IPS-18c (cell line): ENCODE results near the gene LRRC4C.
"Not testable (repeated sequence)": the region's sequence is repeated elsewhere in the genome, so short reads cannot be mapped to it uniquely, and the experiment has no call there.

ENCODE experiments used
- H3K4me3 ChIP-seq: 2 replicates; pipeline ENCODE4 v1.7.0; 2013; ENCODE audit warnings: low read depth, mild to moderate bottlenecking, low read length, moderate library complexity; ENCODE audit not compliant: insufficient read depth
- H3K9me3 ChIP-seq: one replicate; pipeline ENCODE4 v1.6.1; 2013; ENCODE audit warnings: mild to moderate bottlenecking, low read length, moderate library complexity; ENCODE audit not compliant: control insufficient read depth, insufficient read depth

LRRC4C gene

GRCh38 chr11:40683010-40683409 is 776.4 kb downstream of the LRRC4C start:
- no peak overlapping the region for H3K4me3 ChIP-seq
- H3K9me3 ChIP-seq = no peaks in the 10 kb centered on the region

GRCh38 chr11:40679276-40679675 is 780.2 kb downstream of the LRRC4C start:
- Histone ChIP-seq H3K9me3 (no peaks in the 10 kb centered on the region), H3K4me3 (no peak overlapping the region)

DNA sequence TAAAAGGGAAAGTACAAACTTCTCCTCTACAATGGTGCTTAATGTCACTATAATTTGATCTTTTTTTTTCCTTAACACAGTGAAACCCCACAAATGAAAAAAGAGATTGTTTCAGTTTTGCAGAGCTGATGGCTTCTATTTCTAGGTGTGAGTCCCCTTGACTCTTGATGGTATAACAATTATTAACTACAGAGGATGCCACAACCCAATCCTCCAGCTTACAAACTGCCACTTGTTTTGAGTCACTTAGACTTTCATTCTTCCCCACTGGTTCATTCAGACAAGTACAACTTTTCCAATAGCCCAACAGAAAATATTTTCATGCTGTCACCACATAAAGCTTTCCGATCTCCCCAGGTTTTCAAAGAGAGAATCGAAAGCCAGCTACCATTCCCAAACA is 812.2 kb downstream of the LRRC4C start:
- H3K4me3 ChIP-seq = no peak overlapping the region
- peaks cover 2% of the 10 kb centered on the region for H3K9me3 ChIP-seq

GRCh38 chr11:40642284-40642683 is 817.2 kb downstream of the LRRC4C start:
- Histone ChIP-seq H3K9me3 (peaks cover 2% of the 10 kb centered on the region), H3K4me3 (no peak overlapping the region)

DNA sequence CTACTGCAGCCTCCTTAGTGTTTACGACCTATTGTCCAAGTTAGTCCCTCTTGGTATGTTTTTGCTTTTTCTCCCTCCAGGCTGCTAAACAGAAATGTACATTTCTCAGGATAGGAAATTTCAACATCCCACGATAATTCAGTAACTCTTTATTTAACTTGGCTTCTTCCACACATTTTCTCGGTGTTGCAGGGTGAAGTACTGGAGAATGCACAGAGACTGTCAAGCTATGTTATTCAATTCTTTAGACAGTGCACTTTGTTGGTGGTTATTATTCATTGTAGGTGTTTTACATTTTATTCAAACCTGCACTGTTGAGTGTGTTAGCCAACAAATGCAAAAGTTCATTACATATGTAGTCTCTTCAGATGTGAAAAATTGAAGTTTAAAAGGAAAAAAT is 839.8 kb downstream of the LRRC4C start:
- Histone ChIP-seq H3K9me3 (no peaks in the 10 kb centered on the region), H3K4me3 (no peak overlapping the region)

GRCh38 chr11:40606800-40607199 is 852.7 kb downstream of the LRRC4C start:
- Histone ChIP-seq H3K4me3 (no peak overlapping the region), H3K9me3 (no peaks in the 10 kb centered on the region)

DNA sequence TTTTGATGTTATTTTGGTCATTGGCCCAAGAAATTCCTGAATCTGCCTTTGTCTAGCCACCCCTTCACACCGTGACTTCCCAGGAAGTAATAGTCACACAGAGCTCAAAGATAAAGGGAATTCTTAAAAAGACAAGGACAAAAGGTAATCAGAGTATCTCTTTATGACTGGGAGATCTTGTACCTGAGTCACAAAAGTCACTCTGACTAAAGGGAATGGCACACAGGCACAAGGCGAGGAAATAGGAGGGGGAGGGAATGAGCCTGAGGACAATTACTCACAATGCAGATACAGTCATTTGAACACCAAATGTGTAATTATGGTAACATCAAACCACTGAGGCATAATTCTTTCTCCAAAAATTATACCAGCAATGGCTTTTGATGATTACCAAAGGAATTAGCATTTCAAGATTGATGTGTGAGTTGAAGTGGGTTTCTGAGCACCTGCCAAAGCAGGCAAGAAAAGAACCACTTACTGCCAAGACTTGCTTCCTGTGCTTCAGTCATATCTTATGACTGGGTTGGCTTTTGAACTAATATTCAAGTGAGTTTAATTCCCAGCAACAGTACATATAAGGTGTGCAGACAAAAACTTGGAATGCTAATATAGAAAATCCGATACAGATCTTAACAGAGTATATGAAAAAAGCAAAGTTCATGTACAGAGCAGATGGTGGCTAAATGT is 856.4 kb downstream of the LRRC4C start:
- Histone ChIP-seq H3K4me3 (no peak overlapping the region), H3K9me3 (no peaks in the 10 kb centered on the region)

DNA sequence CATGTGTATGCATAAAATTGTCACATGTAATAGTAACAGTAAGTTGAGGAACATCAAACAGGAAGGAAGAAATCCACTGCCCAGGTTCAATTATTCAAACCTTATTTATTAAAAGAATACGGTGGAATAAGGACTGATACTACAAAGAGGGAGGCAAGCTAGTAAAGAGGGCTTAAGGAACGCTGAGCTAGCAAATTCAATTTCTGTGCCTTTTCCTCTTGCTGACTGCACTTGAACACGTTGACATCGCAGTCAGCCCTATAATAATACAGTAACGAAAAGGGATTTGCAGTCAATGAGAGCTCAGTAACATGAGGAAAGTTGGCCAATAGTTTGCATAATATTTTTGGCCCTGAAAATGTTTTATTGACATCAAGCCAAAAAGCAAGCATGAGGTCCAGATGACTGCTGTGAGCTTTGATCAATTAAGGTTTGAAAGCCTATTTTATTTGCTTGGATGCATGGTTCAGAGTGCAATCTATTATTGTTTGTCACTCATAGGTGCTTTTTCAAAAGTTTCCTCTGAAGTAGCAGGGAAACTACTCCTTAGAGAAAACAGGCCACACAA is 861.8 kb downstream of the LRRC4C start:
- Histone ChIP-seq H3K9me3 (no peaks in the 10 kb centered on the region), H3K4me3 (no peak overlapping the region)

DNA sequence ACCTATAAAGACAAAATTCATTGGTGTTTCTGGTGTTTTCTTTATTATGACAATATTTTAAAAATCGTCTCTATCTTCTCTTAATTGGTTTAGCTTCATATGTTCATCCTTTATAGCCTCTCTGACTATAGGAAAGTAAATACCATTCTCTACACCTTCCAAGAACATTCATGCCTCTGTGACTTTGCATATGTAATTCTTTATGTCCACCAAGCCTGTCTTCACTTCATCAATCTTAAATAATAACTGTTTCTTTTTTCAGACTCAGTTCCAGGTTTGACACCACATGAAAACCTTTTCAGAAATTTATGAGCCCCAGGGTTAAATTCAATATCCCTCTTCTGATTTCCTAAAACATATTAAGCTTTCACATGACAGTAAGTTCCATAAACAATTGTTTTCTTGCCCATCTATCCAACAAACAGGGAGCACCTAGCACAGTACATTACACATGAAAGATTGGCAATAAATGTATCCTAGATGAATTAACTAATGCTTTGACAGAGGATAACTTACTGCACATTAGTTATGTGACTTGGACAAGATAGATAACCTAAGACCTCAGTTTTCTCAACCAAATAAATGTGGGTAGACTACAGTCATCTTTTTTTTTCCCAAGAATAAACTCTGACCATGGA is 886.1 kb downstream of the LRRC4C start:
- H3K9me3 ChIP-seq = no peaks in the 10 kb centered on the region
- H3K4me3 ChIP-seq = no peak overlapping the region

DNA sequence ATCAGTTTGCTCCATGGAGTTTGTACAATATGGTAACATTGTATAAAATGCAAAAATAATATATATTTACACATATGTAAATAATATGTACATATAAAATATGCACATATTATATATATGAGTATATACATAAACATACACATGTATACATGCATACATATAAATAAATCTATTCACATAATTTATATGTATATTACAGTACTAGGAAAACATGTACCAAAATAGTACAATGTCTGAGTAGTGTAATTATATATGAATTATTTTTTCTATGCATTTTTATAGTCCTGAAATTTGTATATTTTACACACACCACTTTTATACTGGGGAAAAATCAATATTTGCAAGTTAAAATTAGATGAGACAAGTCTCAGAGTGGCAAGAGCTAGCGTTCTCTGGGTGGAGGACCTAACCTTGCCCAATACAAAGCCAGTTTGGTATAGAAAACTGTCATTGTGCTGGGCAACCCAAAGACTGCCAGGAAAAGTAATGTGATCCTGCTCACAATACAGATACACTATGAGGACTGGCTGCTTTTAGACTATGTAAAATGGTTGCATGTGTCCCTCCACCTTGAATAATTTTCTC is 889.4 kb downstream of the LRRC4C start:
- Histone ChIP-seq H3K4me3 (no peak overlapping the region), H3K9me3 (no peaks in the 10 kb centered on the region)

DNA sequence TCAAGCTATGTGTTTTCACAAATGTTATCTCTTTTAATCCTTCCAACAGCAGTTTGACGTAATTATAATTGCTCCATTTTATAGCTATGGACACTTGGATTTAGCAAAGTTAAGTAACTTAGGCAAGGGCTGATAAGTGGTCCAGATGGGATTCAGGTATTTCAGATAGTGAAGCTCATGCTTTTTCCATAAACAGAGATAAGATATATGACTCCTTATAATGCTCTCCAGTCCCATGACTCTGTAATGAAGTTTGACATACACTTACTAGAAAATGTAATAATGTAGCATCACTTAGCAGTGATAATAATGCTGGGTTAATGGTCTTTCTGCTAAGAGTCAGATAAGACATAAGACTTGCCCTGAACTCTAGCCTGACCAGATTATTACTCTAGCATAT is 892.1 kb downstream of the LRRC4C start:
- H3K9me3 ChIP-seq = no peaks in the 10 kb centered on the region
- H3K4me3 ChIP-seq = no peak overlapping the region

GRCh38 chr11:40544162-40544561 is 915.3 kb downstream of the LRRC4C start:
- no peak overlapping the region for H3K4me3 ChIP-seq
- H3K9me3 ChIP-seq = no peaks in the 10 kb centered on the region

- H3K4me3 ChIP-seq = no peak overlapping the region
These were observed 916.6 kb downstream of the LRRC4C start for GRCh38 chr11:40542821-40543220.

GRCh38 chr11:40537734-40538133 is 921.7 kb downstream of the LRRC4C start:
- H3K9me3 ChIP-seq = no peaks in the 10 kb centered on the region
- no peak overlapping the region for H3K4me3 ChIP-seq

More at GRCh38 chr11:40542821-40543220, 916.6 kb downstream of the LRRC4C start:
- no peaks in the 10 kb centered on the region for H3K9me3 ChIP-seq

DNA sequence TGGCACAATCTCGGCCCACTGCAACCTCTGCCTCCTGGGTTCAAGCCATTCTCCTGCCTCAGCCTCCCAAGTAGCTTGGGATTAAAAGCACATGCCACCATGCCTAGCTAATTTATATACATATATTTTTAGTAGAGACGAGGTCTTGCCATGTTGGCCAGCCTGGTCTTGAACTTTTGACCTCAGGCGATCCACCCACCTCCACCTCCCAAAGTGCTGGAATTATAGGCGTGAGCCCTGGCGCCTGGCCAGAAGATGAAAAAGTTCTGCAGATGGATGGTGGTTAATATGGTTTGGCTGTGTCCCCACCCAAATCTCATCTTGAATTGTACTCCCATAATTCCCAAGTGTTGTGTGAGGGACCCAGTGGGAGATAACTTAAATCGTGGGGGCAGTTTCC is 937.4 kb downstream of the LRRC4C start:
- H3K4me3 ChIP-seq, H3K9me3 ChIP-seq: not testable (repeated sequence)

GRCh38 chr11:40517122-40517521 is 942.3 kb downstream of the LRRC4C start:
- Histone ChIP-seq H3K4me3 (no peak overlapping the region), H3K9me3 (no peaks in the 10 kb centered on the region)

DNA sequence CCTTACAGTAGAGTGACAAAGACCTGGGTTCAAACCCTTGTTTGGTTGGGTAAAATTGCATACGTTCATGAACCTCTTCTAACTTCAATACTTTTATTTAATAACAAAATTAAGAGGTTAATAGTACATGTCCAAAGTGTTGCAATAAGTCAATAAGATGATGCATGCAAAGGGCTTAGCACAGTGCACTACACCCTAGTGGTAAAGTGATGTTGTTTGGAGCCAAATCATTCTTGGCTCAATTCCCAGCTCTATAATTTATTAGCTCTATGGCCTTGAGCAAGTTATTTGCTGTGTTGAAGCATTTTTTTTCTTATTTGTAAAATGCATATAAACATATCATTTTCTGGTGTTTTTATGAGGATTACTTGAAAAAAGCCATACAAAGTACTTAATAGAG is 945.3 kb downstream of the LRRC4C start:
- Histone ChIP-seq H3K9me3 (no peaks in the 10 kb centered on the region), H3K4me3 (no peak overlapping the region)

- H3K4me3 ChIP-seq = no peak overlapping the region
These were observed 946.2 kb downstream of the LRRC4C start for GRCh38 chr11:40513281-40513680.

More at GRCh38 chr11:40513281-40513680, 946.2 kb downstream of the LRRC4C start:
- H3K9me3 ChIP-seq = no peaks in the 10 kb centered on the region
